Vagina (tissue), 2 donors: ENCODE measurements around the gene PLAC9. TPM values are rescaled to one million over a fixed set of nuclear protein-coding genes. Genes with fewer than 3 reads are reported as not detected.

Source experiments
- DNase-seq, 2 donors: peaks; one replicate each; pipeline ENCODE4 v3.0.0-alpha.2; 2017; ENCODE audit errors: extremely low spot score in 2 of 2
- H3K27ac ChIP-seq: fragments of 200-600 bp; sonication (generic); one replicate; pipeline ENCODE4 v1.5.1; 2019
- H3K27me3 ChIP-seq: fragments of 200-600 bp; sonication (generic); one replicate; pipeline ENCODE4 v1.5.1; 2019
- H3K36me3 ChIP-seq, 2 donors: fragments of 200-600 bp; sonication (generic); one replicate each; pipeline ENCODE4 v1.5.1; 2017 to 2019
- H3K4me1 ChIP-seq: fragments of 200-600 bp; sonication (generic); one replicate; pipeline ENCODE4 v1.5.1; 2019
- H3K4me3 ChIP-seq, 2 donors: fragments of 200-600 bp; sonication (generic); 1 replicate in 1 of 2; 2 replicates in 1 of 2; pipeline ENCODE4 v1.5.1; 2016 to 2019
- H3K9me3 ChIP-seq: fragments of 200-600 bp; sonication (generic); one replicate; pipeline ENCODE4 v1.5.1; 2019
- POLR2A ChIP-seq, 2 donors: fragments of 450-650 bp; IDR thresholded peaks; one replicate each; pipeline ENCODE4 v1.6.1; 2017; ENCODE audit warnings: antibody characterized with exemption in 2 of 2, mild to moderate bottlenecking in 2 of 2, moderate library complexity in 2 of 2
- POLR2AphosphoS5 ChIP-seq, 2 donors: sonication (generic); formaldehyde crosslinking; IDR thresholded peaks; one replicate each; pipeline ENCODE4 v1.9.0; 2017; ENCODE audit warnings: antibody characterized with exemption in 2 of 2, mild to moderate bottlenecking in 2 of 2, low read depth in 1 of 2; ENCODE audit not compliant: insufficient read depth in 1 of 2
- intact Hi-C: fragments of 100-400 bp; cut with DNase I; formaldehyde crosslinking; loops from one replicate; pipeline ENCODE4 v1.15.1; 2023
- total RNA-seq: library from RNA; depleted of rRNA; stranded (reverse); fragments of >200 nt; gene quantifications from one replicate; pipeline ENCODE4 v1.2.3, GENCODE V29; 2016
- TF ChIP-seq, protein P1 (sequence below), 3 experiments: fragments of 450-650 bp in 2 of 3; fragments of 200-600 bp in 1 of 3; sonication (generic) in 1 of 3; IDR thresholded peaks; one replicate each; pipeline ENCODE4 v1.5.1; 2017 to 2019; ENCODE audit warnings: antibody characterized with exemption in 3 of 3, mild to moderate bottlenecking in 2 of 3, moderate library complexity in 2 of 3

The PLAC9 gene
- total RNA-seq, 1 donor from 2014 or later: 61.4 TPM

DNA sequence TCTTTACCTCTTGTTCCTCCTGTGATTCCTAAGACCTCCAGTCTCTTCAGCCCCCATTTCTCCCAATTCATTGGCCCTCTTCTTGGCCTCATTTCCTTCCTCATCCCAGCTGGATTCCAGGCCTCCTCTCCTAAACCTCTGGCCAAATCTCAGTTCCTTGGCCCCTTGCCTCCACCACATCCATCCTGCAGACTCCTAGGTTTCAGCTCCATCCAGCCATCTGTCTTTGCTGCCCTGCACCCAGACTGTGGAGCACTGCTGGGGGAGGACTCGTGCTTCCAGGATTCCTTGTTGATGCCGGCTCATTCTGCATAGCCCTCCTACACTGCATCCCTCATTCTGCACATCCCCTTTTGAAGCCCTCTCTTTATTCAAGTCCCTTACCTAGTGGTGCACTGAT is 6.7 kb downstream of the PLAC9 start:
- intact Hi-C loops: loop anchor here (10.0 kb wide), 1 partner anchor 74 kb away; no protein-coding TSS in a partner anchor
- peaks cover 45% of the 10 kb centered on the region for H3K4me1 ChIP-seq
- TF ChIP-seq POLR2AphosphoS5 (IDR thresholded peaks at IDR 0.05; ENCODE audit: insufficient read depth in 1 of 2, low read depth in 1 of 2) (no peak), POLR2A (IDR thresholded peaks at IDR 0.05) (no peak)
- TF ChIP-seq, protein P1, sequence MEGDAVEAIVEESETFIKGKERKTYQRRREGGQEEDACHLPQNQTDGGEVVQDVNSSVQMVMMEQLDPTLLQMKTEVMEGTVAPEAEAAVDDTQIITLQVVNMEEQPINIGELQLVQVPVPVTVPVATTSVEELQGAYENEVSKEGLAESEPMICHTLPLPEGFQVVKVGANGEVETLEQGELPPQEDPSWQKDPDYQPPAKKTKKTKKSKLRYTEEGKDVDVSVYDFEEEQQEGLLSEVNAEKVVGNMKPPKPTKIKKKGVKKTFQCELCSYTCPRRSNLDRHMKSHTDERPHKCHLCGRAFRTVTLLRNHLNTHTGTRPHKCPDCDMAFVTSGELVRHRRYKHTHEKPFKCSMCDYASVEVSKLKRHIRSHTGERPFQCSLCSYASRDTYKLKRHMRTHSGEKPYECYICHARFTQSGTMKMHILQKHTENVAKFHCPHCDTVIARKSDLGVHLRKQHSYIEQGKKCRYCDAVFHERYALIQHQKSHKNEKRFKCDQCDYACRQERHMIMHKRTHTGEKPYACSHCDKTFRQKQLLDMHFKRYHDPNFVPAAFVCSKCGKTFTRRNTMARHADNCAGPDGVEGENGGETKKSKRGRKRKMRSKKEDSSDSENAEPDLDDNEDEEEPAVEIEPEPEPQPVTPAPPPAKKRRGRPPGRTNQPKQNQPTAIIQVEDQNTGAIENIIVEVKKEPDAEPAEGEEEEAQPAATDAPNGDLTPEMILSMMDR (IDR thresholded peaks at IDR 0.05): no peak
- H3K4me3 ChIP-seq: no peak overlapping the region
- no peaks in the 10 kb centered on the region for H3K27me3 ChIP-seq
- H3K27ac ChIP-seq: no peak overlapping the region
- H3K36me3 ChIP-seq: no peaks in the 10 kb centered on the region
- no peaks in the 10 kb centered on the region for H3K9me3 ChIP-seq
- DNase-seq: no peak

DNA sequence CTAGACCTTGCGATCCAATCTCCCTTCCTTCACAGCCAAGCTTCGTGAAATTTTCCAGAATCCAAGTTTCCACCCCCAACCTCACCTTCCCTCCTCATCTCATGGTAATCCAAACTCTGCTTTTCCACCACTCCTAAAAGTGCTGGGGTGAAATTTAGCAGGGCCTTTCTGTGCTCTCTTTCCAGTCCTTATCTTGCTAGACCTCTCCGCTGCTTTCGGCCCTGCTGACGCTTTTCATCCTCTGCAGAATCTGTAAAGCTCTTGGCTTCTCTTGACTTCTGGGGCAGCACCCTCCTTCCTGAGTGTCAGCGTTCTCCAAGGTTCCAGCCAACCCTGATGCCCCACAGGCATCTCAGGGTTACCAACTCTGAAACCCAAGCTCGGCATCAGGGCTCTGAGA is 7.7 kb downstream of the PLAC9 start:
- Histone ChIP-seq H3K4me1 (peaks cover 50% of the 10 kb centered on the region), H3K9me3 (no peaks in the 10 kb centered on the region), H3K36me3 (no peaks in the 10 kb centered on the region), H3K4me3 (no peak overlapping the region), H3K27ac (no peak overlapping the region), H3K27me3 (no peaks in the 10 kb centered on the region)
- no peak for DNase-seq
- TF ChIP-seq POLR2AphosphoS5 (IDR thresholded peaks at IDR 0.05; ENCODE audit: insufficient read depth in 1 of 2, low read depth in 1 of 2) (no peak), POLR2A (IDR thresholded peaks at IDR 0.05) (no peak)
- TF ChIP-seq, protein P1 (IDR thresholded peaks at IDR 0.05): no peak
- intact Hi-C loops: loop anchor here (5.0 kb wide), 2 partner anchors 62 to 82 kb away; no protein-coding TSS in a partner anchor

DNA sequence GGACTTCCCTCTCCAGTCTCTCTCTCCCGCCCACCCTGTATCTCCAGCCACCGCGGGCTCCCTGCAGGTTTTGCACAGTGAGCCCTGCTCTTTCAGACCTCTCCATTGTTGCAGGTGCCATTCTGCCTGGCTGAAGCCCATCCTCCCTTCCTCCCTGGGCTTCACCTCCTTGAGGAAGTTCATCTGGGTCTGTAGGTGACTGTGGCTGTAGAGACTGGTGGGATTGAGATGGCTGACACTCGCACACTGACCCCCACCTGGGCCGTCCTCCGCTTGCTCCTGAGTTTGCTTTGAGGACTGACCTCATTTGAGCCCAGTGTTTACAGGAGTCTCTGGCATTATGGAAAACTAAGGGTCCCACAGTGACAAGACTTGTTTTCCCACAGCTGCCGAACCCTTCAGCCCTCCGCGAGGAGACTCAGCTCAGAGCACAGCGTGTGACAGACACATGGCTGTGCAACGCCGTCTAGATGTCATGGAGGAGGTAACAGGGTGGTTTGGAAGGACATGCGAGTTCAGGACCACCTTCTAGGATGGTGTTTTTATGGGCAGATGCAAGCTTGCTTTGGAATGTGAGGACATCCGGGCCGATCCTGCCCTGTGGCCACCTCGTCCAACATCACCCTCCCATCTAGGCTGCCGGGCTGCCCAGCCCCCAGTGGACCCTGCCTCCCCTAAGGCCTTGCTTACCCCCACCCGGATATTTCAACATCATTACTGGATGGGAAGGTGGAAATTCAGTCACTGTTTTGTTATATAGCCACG is 9.3 kb downstream of the PLAC9 start:
- Histone ChIP-seq H3K4me3 (no peak overlapping the region), H3K4me1 (peaks cover 35% of the 10 kb centered on the region), H3K27me3 (no peaks in the 10 kb centered on the region), H3K27ac (no peak overlapping the region), H3K36me3 (no peaks in the 10 kb centered on the region), H3K9me3 (no peaks in the 10 kb centered on the region)
- no peak for DNase-seq
- intact Hi-C loops: loop anchor here (5.0 kb wide), 2 partner anchors 60 to 80 kb away; no protein-coding TSS in a partner anchor
- TF ChIP-seq, protein P1 (IDR thresholded peaks at IDR 0.05): no peak

DNA sequence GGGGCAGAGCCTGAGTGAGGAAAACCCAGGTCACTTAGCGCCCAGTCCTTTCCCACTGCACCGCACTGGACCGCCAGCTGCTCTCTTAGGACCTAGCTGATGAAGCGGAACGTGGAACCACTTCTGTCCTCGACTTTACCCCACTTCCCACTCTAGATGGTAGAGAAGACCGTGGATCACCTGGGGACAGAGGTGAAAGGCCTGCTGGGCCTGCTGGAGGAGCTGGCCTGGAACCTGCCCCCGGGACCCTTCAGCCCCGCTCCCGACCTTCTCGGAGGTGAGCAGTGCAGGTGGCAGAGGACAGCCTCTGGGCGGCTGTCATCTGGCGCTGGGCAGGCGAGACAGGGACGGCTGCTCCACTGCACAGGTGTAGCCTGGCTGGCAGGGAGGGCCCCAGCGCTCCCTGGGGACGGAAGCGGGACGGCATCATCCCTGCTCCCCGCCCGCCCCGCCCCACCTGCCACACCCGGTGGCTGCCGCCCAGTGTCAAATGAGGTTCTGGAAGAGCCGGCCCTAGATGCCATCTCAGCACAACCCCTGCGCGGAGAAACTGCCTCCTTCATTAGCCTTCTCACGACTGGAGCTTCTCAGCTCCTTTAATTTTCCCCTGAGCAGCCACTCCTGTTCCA is 11.7 kb downstream of the PLAC9 start:
- H3K36me3 ChIP-seq: no peaks in the 10 kb centered on the region
- H3K9me3 ChIP-seq: no peaks in the 10 kb centered on the region
- TF ChIP-seq POLR2A (IDR thresholded peaks at IDR 0.05): no peak
- TF ChIP-seq POLR2AphosphoS5 (IDR thresholded peaks at IDR 0.05; ENCODE audit: insufficient read depth in 1 of 2, low read depth in 1 of 2): peak in 1 of 2 donors; percentile 43
- TF ChIP-seq, protein P1 (IDR thresholded peaks at IDR 0.05): no peak
- peak; percentile 85 to 91 for DNase-seq
- intact Hi-C loops: loop anchor here (5.0 kb wide), 2 partner anchors 58 to 78 kb away; no protein-coding TSS in a partner anchor
- H3K4me1 ChIP-seq: peaks cover 18% of the 10 kb centered on the region
- H3K27me3 ChIP-seq: no peaks in the 10 kb centered on the region
- peak overlapping the region in 1 of 2 donors; percentile 19 for H3K4me3 ChIP-seq
- H3K27ac ChIP-seq: peak overlapping the region; percentile 82
